Breast epithelium (tissue), 4 donors: ENCODE data around the gene CCDC107. TPM values are rescaled to one million over a fixed set of nuclear protein-coding genes. Genes with fewer than 3 reads are reported as not detected.

Source experiments
- DNase-seq, 2 donors: peaks; one replicate each; pipeline ENCODE4 v3.0.0-alpha.2; 2019; ENCODE audit warnings: low spot score in 2 of 2
- H3K27ac ChIP-seq, 2 donors: fragments of 200-600 bp; sonication (generic) in 1 of 2; one replicate each; pipeline ENCODE4 v1.5.1; 2016 to 2019; ENCODE audit warnings: mild to moderate bottlenecking in 1 of 2
- H3K27me3 ChIP-seq, 2 donors: fragments of 200-600 bp; sonication (generic) in 1 of 2; one replicate each; pipeline versions ENCODE4 v1.5.1 to v1.6.0; 2017 to 2019; ENCODE audit warnings: control low read depth in 1 of 2, mild to moderate bottlenecking in 1 of 2
- H3K36me3 ChIP-seq: fragments of 200-600 bp; one replicate; pipeline ENCODE4 v1.5.1; 2019
- H3K4me1 ChIP-seq, 2 donors: fragments of 200-600 bp; sonication (generic); one replicate each; pipeline ENCODE4 v1.5.1; 2016 to 2019; ENCODE audit warnings: control low read depth in 1 of 2
- H3K4me3 ChIP-seq, 3 donors: fragments of 200-600 bp; sonication (generic); 1 replicate in 2 of 3; 2 replicates in 1 of 3; pipeline ENCODE4 v1.5.1; 2016 to 2019; ENCODE audit warnings: mild to moderate bottlenecking in 3 of 3, moderate library complexity in 2 of 3
- H3K9me3 ChIP-seq, 2 donors: fragments of 200-600 bp; sonication (generic) in 1 of 2; one replicate each; pipeline ENCODE4 v1.5.1; 2016 to 2019; ENCODE audit warnings: control low read depth in 1 of 2
- POLR2A ChIP-seq: fragments of 450-650 bp; IDR thresholded peaks from one replicate; pipeline ENCODE4 v1.6.1; 2016; ENCODE audit warnings: antibody characterized with exemption, mild to moderate bottlenecking, moderate library complexity
- POLR2AphosphoS5 ChIP-seq, 3 donors: sonication (generic); formaldehyde crosslinking; IDR thresholded peaks; one replicate each; pipeline ENCODE4 v1.6.1; 2017; ENCODE audit warnings: antibody characterized with exemption in 3 of 3
- intact Hi-C: fragments of 100-400 bp; cut with DNase I; formaldehyde crosslinking; loops from one replicate; pipeline ENCODE4 v1.15.1; 2023; ENCODE audit warnings: low total_unique reads
- total RNA-seq, 3 donors: library from RNA; depleted of rRNA; stranded (reverse); fragments of >200 nt; gene quantifications; one replicate each; pipeline ENCODE4 v1.1.0, GENCODE V29; 2016
- TF ChIP-seq, protein P1 (sequence below), 3 donors: fragments of 450-650 bp; IDR thresholded peaks; one replicate each; pipeline ENCODE4 v1.5.1; 2016 to 2017; ENCODE audit warnings: antibody characterized with exemption in 3 of 3, mild to moderate bottlenecking in 3 of 3, moderate library complexity in 3 of 3

CCDC107 gene
- total RNA-seq, 3 donors from 2014 or later: 18.3 to 102 (median 35.4) TPM

DNA sequence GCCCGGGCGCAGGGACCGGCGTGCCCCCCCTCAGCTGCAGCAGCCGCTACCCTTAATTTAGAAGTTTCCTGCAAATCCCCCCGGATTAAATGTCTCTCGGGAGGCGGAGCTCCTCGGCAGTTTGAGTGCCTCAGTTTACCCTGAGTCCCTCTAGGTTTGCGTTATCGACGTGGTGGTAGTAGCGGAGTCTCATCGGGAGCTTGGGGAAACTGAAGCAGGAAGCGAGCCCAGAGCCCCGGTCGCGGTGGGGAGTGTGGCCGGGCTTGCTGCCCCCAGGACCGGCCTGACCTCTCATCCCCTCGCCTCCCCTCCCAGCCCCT lies 32.2 kb downstream of the CCDC107 start:
- H3K4me1 ChIP-seq: peaks cover 0 to 3% of the 10 kb centered on the region in 2 donors
- DNase-seq: no peak

DNA sequence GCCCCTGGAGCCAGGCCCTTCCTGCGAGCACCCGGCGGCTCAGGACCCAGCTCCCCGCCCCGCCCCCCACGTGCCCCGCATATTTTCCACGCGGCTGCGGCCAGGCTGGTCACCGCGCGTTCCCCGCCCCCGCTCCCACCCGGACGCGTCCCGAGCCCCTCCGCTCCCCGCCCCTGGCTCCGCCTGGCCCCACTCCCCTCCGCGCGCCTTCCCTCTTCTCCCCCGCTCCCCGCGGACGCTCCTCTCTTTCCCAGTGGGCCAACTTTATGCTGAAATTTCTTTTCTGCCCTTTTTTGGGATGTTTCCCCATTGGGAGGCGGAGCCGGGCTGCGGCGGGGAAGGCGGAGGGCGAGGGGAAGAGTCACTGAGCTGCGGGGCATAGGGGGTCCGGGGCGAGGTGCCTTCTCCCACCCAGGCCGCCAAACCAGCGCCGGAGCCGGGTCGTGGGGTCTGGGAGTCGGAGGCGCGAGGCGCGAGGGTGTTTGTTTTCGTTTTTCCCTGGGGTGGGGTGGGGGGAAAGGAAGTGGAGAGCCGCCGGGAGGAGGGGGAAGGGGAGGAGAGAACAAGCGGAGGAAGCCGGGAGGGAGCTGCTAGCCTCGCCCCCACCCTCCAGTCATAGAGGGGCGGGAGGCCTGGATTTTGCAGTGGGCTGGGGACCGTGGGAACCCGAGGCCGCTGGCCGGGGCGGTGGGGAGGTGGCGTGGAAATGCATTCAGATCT lies 32.7 kb downstream of the CCDC107 start:
- DNase-seq: peak; percentile 76 to 81
- H3K27me3 ChIP-seq: no peaks in the 10 kb centered on the region
- peak; percentile 57 to 64 (median 57) for TF ChIP-seq POLR2AphosphoS5 (IDR thresholded peaks at IDR 0.05)
- TF ChIP-seq POLR2A: peak; percentile 59
- TF ChIP-seq, protein P1, sequence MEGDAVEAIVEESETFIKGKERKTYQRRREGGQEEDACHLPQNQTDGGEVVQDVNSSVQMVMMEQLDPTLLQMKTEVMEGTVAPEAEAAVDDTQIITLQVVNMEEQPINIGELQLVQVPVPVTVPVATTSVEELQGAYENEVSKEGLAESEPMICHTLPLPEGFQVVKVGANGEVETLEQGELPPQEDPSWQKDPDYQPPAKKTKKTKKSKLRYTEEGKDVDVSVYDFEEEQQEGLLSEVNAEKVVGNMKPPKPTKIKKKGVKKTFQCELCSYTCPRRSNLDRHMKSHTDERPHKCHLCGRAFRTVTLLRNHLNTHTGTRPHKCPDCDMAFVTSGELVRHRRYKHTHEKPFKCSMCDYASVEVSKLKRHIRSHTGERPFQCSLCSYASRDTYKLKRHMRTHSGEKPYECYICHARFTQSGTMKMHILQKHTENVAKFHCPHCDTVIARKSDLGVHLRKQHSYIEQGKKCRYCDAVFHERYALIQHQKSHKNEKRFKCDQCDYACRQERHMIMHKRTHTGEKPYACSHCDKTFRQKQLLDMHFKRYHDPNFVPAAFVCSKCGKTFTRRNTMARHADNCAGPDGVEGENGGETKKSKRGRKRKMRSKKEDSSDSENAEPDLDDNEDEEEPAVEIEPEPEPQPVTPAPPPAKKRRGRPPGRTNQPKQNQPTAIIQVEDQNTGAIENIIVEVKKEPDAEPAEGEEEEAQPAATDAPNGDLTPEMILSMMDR (IDR thresholded peaks at IDR 0.05): no peak
- no peaks in the 10 kb centered on the region for H3K9me3 ChIP-seq
- intact Hi-C loops: no loop called here
- H3K4me1 ChIP-seq: peaks cover 0 to 3% of the 10 kb centered on the region in 2 donors
- no peaks in the 10 kb centered on the region for H3K36me3 ChIP-seq
- peak overlapping the region; percentile 55 to 81 (median 68) for H3K4me3 ChIP-seq
- H3K27ac ChIP-seq: peak overlapping the region; percentile 92 to 94

More for the DNA sequence above, 32.2 kb downstream of the CCDC107 start:
- H3K27me3 ChIP-seq: no peaks in the 10 kb centered on the region
- no peaks in the 10 kb centered on the region for H3K9me3 ChIP-seq
- intact Hi-C loops: no loop called here
- peak overlapping the region; percentile 92 to 94 for H3K27ac ChIP-seq
- H3K36me3 ChIP-seq: no peaks in the 10 kb centered on the region
- TF ChIP-seq, protein P1 (IDR thresholded peaks at IDR 0.05): no peak
- TF ChIP-seq POLR2AphosphoS5 (IDR thresholded peaks at IDR 0.05) (no peak), POLR2A (no peak)
- H3K4me3 ChIP-seq: peak overlapping the region; percentile 55 to 81 (median 68)

DNA sequence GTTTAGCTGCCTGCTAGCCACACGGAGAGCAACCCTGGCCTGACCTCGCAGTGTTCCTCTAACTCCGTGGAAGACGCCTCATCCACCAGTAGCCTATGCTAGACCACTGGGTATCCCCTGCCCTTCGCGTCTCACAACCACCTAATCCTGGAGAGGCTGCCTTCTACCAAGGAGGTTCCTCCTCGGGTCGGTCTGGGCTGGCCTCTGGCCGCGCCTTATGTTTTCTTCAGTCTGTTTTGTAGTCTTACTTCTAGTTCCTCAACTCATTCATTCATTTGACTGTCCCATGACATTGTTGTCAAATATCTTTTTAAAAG lies 33.2 kb downstream of the CCDC107 start:
- peaks cover 0 to 3% of the 10 kb centered on the region in 2 donors for H3K4me1 ChIP-seq
- no peak for DNase-seq
- no peaks in the 10 kb centered on the region for H3K9me3 ChIP-seq
- TF ChIP-seq, protein P1 (IDR thresholded peaks at IDR 0.05): no peak
- no peak for TF ChIP-seq POLR2AphosphoS5 (IDR thresholded peaks at IDR 0.05)
- H3K36me3 ChIP-seq: no peaks in the 10 kb centered on the region
- H3K27ac ChIP-seq: peak overlapping the region; percentile 92 to 94
- peak overlapping the region; percentile 55 to 81 (median 68) for H3K4me3 ChIP-seq
- no peaks in the 10 kb centered on the region for H3K27me3 ChIP-seq
- intact Hi-C loops: no loop called here

DNA sequence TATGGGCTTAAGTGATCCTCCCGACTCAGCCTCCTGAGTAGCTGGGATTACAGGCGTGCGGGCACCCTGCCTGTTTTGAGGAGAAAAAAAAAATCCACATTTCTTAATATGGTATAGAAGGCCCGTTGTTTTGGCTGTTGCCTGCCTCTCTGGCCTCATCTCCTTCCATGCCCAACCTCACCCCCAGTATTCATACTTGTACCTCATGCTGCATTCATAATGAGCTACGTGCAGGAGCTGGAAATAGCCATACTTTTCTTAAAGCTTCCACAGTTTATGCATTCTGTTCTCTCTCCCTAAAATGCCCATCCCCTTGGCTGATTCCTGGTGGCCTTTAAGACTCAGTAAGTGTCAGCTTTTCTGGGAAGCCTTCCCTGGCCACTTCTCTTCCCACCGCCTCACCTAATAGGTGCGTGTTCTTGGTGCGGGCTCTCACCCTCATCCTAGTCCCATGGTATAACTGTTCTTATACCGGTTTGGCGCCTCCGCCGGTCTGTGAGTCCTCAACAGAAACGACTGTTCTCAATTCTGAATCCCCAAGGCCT lies 33.7 kb downstream of the CCDC107 start:
- Histone ChIP-seq H3K9me3 (no peaks in the 10 kb centered on the region), H3K36me3 (no peaks in the 10 kb centered on the region), H3K4me3 (peak overlapping the region in 1 of 3 donors; percentile 81), H3K27me3 (no peaks in the 10 kb centered on the region), H3K27ac (peak overlapping the region; percentile 92 to 94), H3K4me1 (peaks cover 0 to 3% of the 10 kb centered on the region in 2 donors)
- intact Hi-C loops: no loop called here
- TF ChIP-seq POLR2AphosphoS5 (IDR thresholded peaks at IDR 0.05) (no peak), POLR2A (no peak)
- TF ChIP-seq, protein P1 (IDR thresholded peaks at IDR 0.05): no peak
- no peak for DNase-seq

DNA sequence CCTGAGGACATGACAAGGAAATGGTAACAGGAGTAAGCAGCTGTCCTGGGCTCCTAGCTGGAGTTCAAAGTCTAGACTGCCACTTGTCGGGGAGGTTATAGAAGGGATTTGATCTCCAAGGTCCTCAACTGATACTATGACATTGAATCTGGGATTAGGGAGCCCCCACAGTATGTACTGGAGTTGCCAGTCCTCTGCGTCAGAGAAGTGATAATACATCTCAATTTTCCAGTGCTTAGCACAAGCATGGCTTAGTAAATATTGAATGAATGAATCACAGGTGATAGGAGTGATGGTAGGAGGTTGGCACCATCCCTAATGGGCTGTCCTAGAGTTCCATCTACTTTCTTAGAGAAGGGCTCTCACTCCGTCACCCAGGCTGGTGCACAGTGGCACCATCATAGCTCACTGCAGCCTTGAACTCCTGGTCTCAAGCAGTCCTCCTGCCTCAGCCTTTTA lies 37.9 kb downstream of the CCDC107 start:
- no peak for DNase-seq
- H3K27me3 ChIP-seq: no peaks in the 10 kb centered on the region
- peak overlapping the region; percentile 36 to 66 for H3K27ac ChIP-seq
- intact Hi-C loops: loop anchor here (1.0 kb wide), 1 partner anchor 33 kb away; no protein-coding TSS in a partner anchor
- H3K9me3 ChIP-seq: no peaks in the 10 kb centered on the region
- TF ChIP-seq POLR2AphosphoS5 (IDR thresholded peaks at IDR 0.05) (no peak), POLR2A (no peak)
- TF ChIP-seq, protein P1 (IDR thresholded peaks at IDR 0.05): no peak
- no peaks in the 10 kb centered on the region for H3K4me1 ChIP-seq
- H3K36me3 ChIP-seq: peaks cover 17% of the 10 kb centered on the region
- no peak overlapping the region for H3K4me3 ChIP-seq
